ENCODE results near the gene CDK19. TPM values are rescaled to one million over a fixed set of nuclear protein-coding genes. Genes with fewer than 3 reads are reported as not detected.

The CDK19 gene
- total RNA-seq, 4 donors from 2014 or later, result 3.0 to 7.4 (median 6.3) TPM

DNA sequence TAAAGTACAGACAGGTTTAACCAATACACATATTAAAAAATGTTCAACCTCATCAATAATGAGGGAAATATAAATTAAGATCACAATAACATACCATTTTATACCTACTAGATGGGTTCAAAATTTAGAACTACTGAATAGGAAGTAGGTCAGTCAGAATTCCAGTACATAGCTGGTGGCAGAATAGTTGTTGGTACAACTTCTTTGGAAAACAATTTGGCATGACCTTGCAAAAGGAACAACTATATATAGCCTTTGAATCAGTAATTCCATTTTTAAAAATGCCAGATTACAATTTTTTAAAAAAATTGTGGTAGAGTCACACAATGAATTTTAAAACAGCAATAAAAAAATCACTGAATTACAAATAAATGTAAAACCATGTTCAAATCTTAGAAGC lies 165.6 kb downstream of the CDK19 start:
- intact Hi-C loops (cut with DNase I; ENCODE audit: low total_unique reads), result no loop called here
- in situ Hi-C loops (cut with MboI; ENCODE audit: low sequenced_read_pairs in 4 of 4), result no loop called here
- H3K27me3 ChIP-seq, result no peaks in the 10 kb centered on the region
- no peak for ATAC-seq
- DNase-seq, result no peak
- H3K4me1 ChIP-seq, result peaks cover 0 to 8% of the 10 kb centered on the region in 2 donors
- no peak for TF ChIP-seq POLR2A (IDR thresholded peaks at IDR 0.05)
- TF ChIP-seq, protein P1, sequence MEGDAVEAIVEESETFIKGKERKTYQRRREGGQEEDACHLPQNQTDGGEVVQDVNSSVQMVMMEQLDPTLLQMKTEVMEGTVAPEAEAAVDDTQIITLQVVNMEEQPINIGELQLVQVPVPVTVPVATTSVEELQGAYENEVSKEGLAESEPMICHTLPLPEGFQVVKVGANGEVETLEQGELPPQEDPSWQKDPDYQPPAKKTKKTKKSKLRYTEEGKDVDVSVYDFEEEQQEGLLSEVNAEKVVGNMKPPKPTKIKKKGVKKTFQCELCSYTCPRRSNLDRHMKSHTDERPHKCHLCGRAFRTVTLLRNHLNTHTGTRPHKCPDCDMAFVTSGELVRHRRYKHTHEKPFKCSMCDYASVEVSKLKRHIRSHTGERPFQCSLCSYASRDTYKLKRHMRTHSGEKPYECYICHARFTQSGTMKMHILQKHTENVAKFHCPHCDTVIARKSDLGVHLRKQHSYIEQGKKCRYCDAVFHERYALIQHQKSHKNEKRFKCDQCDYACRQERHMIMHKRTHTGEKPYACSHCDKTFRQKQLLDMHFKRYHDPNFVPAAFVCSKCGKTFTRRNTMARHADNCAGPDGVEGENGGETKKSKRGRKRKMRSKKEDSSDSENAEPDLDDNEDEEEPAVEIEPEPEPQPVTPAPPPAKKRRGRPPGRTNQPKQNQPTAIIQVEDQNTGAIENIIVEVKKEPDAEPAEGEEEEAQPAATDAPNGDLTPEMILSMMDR (IDR thresholded peaks at IDR 0.05 in 4 of 5, conservative IDR thresholded peaks at IDR 0.05 in 1 of 5), result no peak
- peaks cover 0 to 9% of the 10 kb centered on the region in 2 donors for H3K36me3 ChIP-seq
- no peak overlapping the region for H3K4me3 ChIP-seq
- H3K27ac ChIP-seq, result no peak overlapping the region
- no peaks in the 10 kb centered on the region for H3K9me3 ChIP-seq

GRCh38 chr6:110646951-110647910 lies 168.0 kb downstream of the CDK19 start:
- ATAC-seq (no peak), DNase-seq (no peak)
- in situ Hi-C loops (cut with MboI; ENCODE audit: low sequenced_read_pairs in 4 of 4), result no loop called here
- Histone ChIP-seq H3K27me3 (no peaks in the 10 kb centered on the region), H3K4me3 (no peak overlapping the region), H3K4me1 (peaks cover 0 to 8% of the 10 kb centered on the region in 2 donors), H3K27ac (no peak overlapping the region), H3K36me3 (peaks cover 0 to 9% of the 10 kb centered on the region in 2 donors), H3K9me3 (no peaks in the 10 kb centered on the region)
- no peak for TF ChIP-seq POLR2A (IDR thresholded peaks at IDR 0.05)
- TF ChIP-seq, protein P1 (IDR thresholded peaks at IDR 0.05 in 4 of 5, conservative IDR thresholded peaks at IDR 0.05 in 1 of 5), result peak in 1 of 5 experiments; percentile 17
- intact Hi-C loops (cut with DNase I; ENCODE audit: low total_unique reads), result no loop called here

- Histone ChIP-seq H3K4me3 (no peak overlapping the region), H3K27me3 (no peaks in the 10 kb centered on the region), H3K36me3 (peaks cover 0 to 9% of the 10 kb centered on the region in 2 donors), H3K27ac (no peak overlapping the region), H3K9me3 (no peaks in the 10 kb centered on the region), H3K4me1 (peaks cover 0 to 8% of the 10 kb centered on the region in 2 donors)
- ATAC-seq, result no peak
- intact Hi-C loops (cut with DNase I; ENCODE audit: low total_unique reads), result no loop called here
- in situ Hi-C loops (cut with MboI; ENCODE audit: low sequenced_read_pairs in 4 of 4), result no loop called here
- TF ChIP-seq, protein P1 (IDR thresholded peaks at IDR 0.05 in 4 of 5, conservative IDR thresholded peaks at IDR 0.05 in 1 of 5), result no peak
- TF ChIP-seq POLR2A (IDR thresholded peaks at IDR 0.05), result no peak
- DNase-seq, result no peak
Measured at GRCh38 chr6:110646419-110646698, 168.9 kb downstream of the CDK19 start.

- TF ChIP-seq, protein P1 (IDR thresholded peaks at IDR 0.05 in 4 of 5, conservative IDR thresholded peaks at IDR 0.05 in 1 of 5), result no peak
- TF ChIP-seq POLR2A (IDR thresholded peaks at IDR 0.05), result no peak
- no peak for DNase-seq
- H3K36me3 ChIP-seq, result peaks cover 0 to 9% of the 10 kb centered on the region in 2 donors
- in situ Hi-C loops (cut with MboI; ENCODE audit: low sequenced_read_pairs in 4 of 4) (no loop called here), intact Hi-C loops (cut with DNase I; ENCODE audit: low total_unique reads) (no loop called here)
- no peak overlapping the region for H3K4me3 ChIP-seq
- no peak overlapping the region for H3K27ac ChIP-seq
- no peaks in the 10 kb centered on the region for H3K9me3 ChIP-seq
- peaks cover 0 to 8% of the 10 kb centered on the region in 2 donors for H3K4me1 ChIP-seq
- no peaks in the 10 kb centered on the region for H3K27me3 ChIP-seq
- ATAC-seq, result no peak
Measured at GRCh38 chr6:110645685-110646418, 169.4 kb downstream of the CDK19 start.
